GM12801 (cell line): ENCODE measurements around the gene FAM171A1.

Experiments
- TF ChIP-seq, protein P1 (sequence below): IDR thresholded peaks from one replicate; pipeline ENCODE4 v1.5.1; 2011; ENCODE audit warnings: control low read depth; ENCODE audit not compliant: insufficient read length; ENCODE audit errors: extremely low read depth

FAM171A1 gene

DNA sequence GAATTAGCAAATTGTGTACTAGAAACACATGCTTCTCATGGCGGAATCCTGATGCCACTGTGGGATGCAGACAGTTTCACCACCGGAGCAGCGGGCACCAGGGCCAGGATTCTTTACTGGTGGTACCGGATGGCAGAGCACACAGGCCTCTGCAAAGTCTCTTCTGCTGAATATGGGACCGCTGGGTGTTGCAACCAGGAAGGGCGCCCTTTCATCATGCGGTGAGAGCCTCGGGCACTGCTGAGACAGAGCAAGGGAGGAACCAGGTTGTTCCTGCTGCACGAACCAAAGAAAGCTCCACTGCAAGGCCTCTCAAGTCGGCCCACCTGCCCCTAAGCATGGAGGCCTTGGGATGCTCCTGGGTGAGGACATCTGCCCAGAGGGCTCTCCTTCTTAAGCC is 145.6 kb downstream of the FAM171A1 start:
- TF ChIP-seq, protein P1, sequence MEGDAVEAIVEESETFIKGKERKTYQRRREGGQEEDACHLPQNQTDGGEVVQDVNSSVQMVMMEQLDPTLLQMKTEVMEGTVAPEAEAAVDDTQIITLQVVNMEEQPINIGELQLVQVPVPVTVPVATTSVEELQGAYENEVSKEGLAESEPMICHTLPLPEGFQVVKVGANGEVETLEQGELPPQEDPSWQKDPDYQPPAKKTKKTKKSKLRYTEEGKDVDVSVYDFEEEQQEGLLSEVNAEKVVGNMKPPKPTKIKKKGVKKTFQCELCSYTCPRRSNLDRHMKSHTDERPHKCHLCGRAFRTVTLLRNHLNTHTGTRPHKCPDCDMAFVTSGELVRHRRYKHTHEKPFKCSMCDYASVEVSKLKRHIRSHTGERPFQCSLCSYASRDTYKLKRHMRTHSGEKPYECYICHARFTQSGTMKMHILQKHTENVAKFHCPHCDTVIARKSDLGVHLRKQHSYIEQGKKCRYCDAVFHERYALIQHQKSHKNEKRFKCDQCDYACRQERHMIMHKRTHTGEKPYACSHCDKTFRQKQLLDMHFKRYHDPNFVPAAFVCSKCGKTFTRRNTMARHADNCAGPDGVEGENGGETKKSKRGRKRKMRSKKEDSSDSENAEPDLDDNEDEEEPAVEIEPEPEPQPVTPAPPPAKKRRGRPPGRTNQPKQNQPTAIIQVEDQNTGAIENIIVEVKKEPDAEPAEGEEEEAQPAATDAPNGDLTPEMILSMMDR, result no peak

DNA sequence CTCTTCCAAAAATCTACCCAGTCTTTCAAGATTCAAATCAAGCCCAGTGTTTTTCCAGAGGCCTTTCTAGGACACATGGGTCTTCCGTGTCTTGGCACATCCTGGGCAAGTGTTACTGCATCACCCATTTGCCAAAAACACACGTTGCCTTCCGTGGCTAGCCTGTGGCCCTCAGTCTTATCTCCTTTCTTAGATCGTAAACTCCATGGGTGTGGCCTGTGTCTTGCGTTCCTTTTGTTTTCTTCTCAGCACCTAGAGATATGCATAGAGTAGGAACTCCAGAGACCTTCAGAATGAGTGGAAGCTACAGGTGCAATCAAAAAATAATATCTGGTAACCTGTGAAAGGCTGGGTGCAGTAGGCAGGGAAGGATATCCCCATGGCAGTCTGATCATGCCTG is 146.1 kb downstream of the FAM171A1 start:
- TF ChIP-seq, protein P1, result no peak

DNA sequence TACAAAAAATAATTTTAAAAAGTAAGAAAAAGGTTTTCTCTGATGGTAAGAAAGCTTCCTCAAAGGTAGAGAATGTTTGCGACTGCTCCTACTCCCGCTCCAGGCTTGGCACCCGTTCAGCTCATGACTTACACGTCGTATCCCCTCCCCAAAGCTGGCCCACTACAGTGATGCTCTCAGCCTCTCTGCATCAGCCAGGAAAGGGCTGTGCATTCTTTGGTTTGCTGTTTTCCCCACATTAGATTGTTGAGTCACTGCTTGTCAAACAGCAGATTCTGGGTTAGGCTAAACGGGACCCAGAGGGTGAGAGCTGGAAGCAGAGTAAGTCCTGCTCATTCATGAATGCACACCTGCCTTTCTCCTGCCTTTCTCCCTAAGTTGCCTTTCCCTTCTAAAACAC is 147.9 kb downstream of the FAM171A1 start:
- TF ChIP-seq, protein P1, result no peak

DNA sequence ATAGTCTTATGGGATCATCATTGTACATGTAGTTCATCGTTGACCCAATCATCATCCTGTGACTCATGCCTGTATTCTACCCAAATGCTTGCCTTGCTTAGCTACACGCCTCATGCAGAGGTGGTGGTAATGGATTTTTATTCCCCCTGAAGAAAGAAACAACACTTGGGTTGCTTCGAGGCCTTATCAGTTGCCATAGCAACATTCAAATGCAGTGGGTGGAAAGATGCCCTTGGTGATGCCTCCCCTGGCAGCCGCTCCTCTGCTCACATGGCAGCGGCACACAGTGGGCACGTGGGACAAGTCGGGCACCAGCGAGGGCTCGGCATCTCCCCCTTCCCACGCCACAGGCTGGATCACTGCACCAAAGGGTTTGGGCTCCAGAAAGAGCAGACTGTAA is 148.6 kb downstream of the FAM171A1 start:
- TF ChIP-seq, protein P1, result no peak

DNA sequence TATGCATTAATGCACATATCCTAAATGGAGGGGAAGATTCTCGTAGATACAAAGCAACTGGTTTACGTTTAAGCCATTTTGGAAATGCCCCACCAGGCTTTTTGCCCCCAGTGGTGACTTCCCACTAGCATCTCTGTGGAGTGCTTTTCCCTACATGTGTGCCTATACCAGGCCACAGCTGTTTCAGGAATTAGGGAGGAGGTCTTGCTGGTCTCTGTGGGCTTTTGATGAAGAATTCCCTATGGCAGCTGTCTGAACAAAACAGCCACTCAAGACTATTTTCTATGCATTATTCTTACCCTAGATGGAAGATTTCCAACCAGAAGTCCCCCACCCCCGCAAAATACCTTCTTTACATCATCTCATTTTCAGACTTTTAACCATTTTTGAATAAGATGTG is 150.6 kb downstream of the FAM171A1 start:
- TF ChIP-seq, protein P1, result no peak

DNA sequence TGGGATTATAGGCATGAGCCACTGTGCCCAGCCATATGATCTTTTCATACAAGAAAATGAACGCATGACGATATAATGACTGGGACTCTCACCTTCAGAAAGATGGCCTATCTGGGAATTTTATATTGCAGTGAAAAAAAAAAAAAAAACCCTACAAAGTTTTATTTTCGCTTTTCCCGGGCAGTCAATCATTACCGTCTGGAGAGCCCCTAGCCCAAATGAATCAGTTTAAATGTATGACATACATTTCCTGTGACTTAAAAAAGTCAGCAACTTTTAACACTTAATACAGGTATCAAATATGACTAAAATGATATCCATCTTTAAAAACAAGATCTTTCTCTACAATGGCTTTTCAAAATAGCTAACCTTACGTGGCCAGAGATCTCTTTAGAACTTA is 154.4 kb downstream of the FAM171A1 start:
- TF ChIP-seq, protein P1, result no peak

DNA sequence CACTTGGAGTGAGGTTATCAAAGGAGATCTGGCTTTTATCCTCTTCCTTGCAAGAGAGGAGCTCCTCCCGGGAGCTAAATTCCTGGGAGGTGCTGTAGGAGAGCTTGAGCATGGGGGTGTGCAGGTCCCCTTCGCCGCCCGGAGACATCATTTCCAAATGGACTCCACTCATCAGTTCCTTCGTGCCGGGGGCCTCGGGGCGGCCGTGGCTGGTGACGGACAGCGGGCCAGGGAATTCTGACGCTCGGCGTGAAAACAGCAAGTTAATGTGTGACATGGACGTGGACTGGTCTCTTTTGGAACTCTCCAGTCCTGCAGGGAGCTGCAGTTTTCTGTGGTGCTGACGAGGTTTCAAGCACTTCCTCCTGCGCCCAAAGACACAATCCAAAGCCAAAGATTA is 156.9 kb downstream of the FAM171A1 start:
- TF ChIP-seq, protein P1, result no peak

DNA sequence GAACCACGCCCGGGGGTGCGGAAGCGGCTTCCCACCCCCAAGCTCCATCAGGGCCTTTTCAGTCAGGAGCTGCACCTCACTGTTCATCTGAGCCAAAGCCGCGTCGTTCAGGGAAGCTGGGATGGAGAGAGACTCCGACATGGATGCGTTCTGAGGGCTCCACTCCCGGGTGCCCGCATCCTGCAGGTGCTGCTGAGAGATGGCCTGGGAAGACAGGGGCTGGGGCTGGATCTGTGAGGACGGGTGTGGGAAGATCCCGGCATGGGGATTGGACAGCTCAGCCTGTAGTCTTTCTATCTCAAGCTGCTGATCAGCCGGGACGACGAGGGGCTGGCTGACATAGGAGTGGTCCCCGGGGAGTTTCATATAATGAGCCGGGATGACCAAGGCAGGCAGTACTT is 157.6 kb downstream of the FAM171A1 start:
- TF ChIP-seq, protein P1, result no peak
